H9 (cell line): Measurements from ENCODE around the gene ZNF683. TPM values are rescaled to one million over a fixed set of nuclear protein-coding genes. Genes with fewer than 3 reads are reported as not detected.
A peak's percentile ranks its signal among the peaks of the same experiment; 100 is the strongest.
"Not testable (repeated sequence)": the region's sequence is repeated elsewhere in the genome, so short reads cannot be mapped to it uniquely, and the experiment has no call there.

ENCODE experiments used
- DNase-seq: peaks from one replicate; pipeline ENCODE4 v3.0.0-alpha.2; 2017
- H2AFZ ChIP-seq: one replicate; pipeline ENCODE4 v1.6.1; 2013; ENCODE audit warnings: mild to moderate bottlenecking, low read length, control low read depth, moderate library complexity
- H2AK5ac ChIP-seq: 2 replicates; pipeline ENCODE4 v1.6.1; 2013; ENCODE audit warnings: low read length, control low read depth, mixed read lengths; ENCODE audit not compliant: insufficient read length
- H2BK120ac ChIP-seq: one replicate; pipeline ENCODE4 v1.6.1; 2013; ENCODE audit warnings: low read depth, mild to moderate bottlenecking, low read length, control low read depth, inconsistent platforms; ENCODE audit not compliant: poor library complexity, severe bottlenecking
- H2BK12ac ChIP-seq: 2 replicates; pipeline ENCODE4 v1.6.1; 2013; ENCODE audit warnings: low read length, control low read depth, mixed read lengths, low read depth; ENCODE audit not compliant: insufficient read length
- H2BK15ac ChIP-seq: 2 replicates; pipeline ENCODE4 v1.6.1; 2013; ENCODE audit warnings: low read depth, low read length, control low read depth
- H2BK20ac ChIP-seq: one replicate; pipeline ENCODE4 v1.6.1; 2013; ENCODE audit warnings: low read depth, mild to moderate bottlenecking, low read length, control low read depth, inconsistent platforms; ENCODE audit not compliant: poor library complexity, severe bottlenecking
- H2BK5ac ChIP-seq: 2 replicates; pipeline ENCODE4 v1.6.1; 2013; ENCODE audit warnings: low read length, control low read depth, mixed read lengths; ENCODE audit not compliant: insufficient read length
- H3K14ac ChIP-seq: 2 replicates; pipeline ENCODE4 v1.6.1; 2013; ENCODE audit warnings: low read length, control low read depth; ENCODE audit not compliant: insufficient read depth
- H3K18ac ChIP-seq: 2 replicates; pipeline ENCODE4 v1.6.1; 2013; ENCODE audit warnings: low read depth, mild to moderate bottlenecking, mixed read lengths, low read length, control low read depth; ENCODE audit not compliant: insufficient read length
- H3K23ac ChIP-seq: 2 replicates; pipeline ENCODE4 v1.6.1; 2013; ENCODE audit warnings: low read length, control low read depth, mixed read lengths, low read depth; ENCODE audit not compliant: insufficient read length
- H3K23me2 ChIP-seq: 2 replicates; pipeline ENCODE4 v1.6.1; 2013; ENCODE audit warnings: low read depth, mild to moderate bottlenecking, mixed read lengths, low read length, control low read depth; ENCODE audit not compliant: insufficient read length, poor library complexity, severe bottlenecking
- H3K27ac ChIP-seq: 2 replicates; pipeline ENCODE4 v1.5.1; 2013; ENCODE audit warnings: low read length, control low read depth, mixed read lengths, low read depth; ENCODE audit not compliant: insufficient read length
- H3K27me3 ChIP-seq: 2 replicates; pipeline ENCODE4 v1.6.1; 2013; ENCODE audit warnings: low read length, control low read depth, inconsistent platforms; ENCODE audit not compliant: insufficient read depth
- H3K4ac ChIP-seq: 2 replicates; pipeline ENCODE4 v1.6.1; 2013; ENCODE audit warnings: low read depth, mild to moderate bottlenecking, control low read depth, inconsistent platforms, low read length, moderate library complexity
- H3K4me1 ChIP-seq: 2 replicates; pipeline ENCODE4 v1.6.1; 2013; ENCODE audit warnings: low read length, control low read depth, inconsistent platforms; ENCODE audit not compliant: insufficient read depth
- H3K4me2 ChIP-seq: 2 replicates; pipeline ENCODE4 v1.6.1; 2013; ENCODE audit warnings: low read length, control low read depth, mixed read lengths; ENCODE audit not compliant: insufficient read length, insufficient read depth
- H3K56ac ChIP-seq: 2 replicates; pipeline ENCODE4 v1.6.1; 2013; ENCODE audit warnings: low read depth, mild to moderate bottlenecking, mixed read lengths, low read length, control low read depth; ENCODE audit not compliant: insufficient read length
- H3K79me1 ChIP-seq: 2 replicates; pipeline ENCODE4 v1.6.1; 2013; ENCODE audit warnings: low read depth, mild to moderate bottlenecking, moderate library complexity, low read length, control low read depth, inconsistent platforms; ENCODE audit not compliant: insufficient read depth, poor library complexity, severe bottlenecking
- H3K79me2 ChIP-seq: 2 replicates; pipeline ENCODE4 v1.6.1; 2013; ENCODE audit warnings: low read length, control low read depth, inconsistent platforms; ENCODE audit not compliant: insufficient read depth
- H3K9ac ChIP-seq: 2 replicates; pipeline ENCODE4 v1.6.1; 2013; ENCODE audit warnings: low read length, control low read depth, mixed read lengths; ENCODE audit not compliant: insufficient read length; ENCODE audit errors: extremely low read depth
- H3K9me3 ChIP-seq: one replicate; pipeline ENCODE4 v1.6.1; 2013; ENCODE audit warnings: low read depth, low read length, inconsistent platforms; ENCODE audit not compliant: control insufficient read depth
- H3T11ph ChIP-seq: one replicate; pipeline ENCODE4 v1.6.1; 2013; ENCODE audit warnings: mild to moderate bottlenecking, low read length, control low read depth, inconsistent platforms
- H4K20me1 ChIP-seq: one replicate; pipeline ENCODE4 v1.6.1; 2013; ENCODE audit not compliant: control insufficient read depth, insufficient read length, insufficient read depth
- H4K5ac ChIP-seq: 2 replicates; pipeline ENCODE4 v1.6.1; 2013; ENCODE audit warnings: low read depth, mild to moderate bottlenecking, mixed read lengths, low read length, control low read depth; ENCODE audit not compliant: insufficient read length
- H4K8ac ChIP-seq: replicated peaks from 2 replicates; pipeline ENCODE4 v1.6.1; 2013; ENCODE audit warnings: low read length, control low read depth, mixed read lengths, low read depth; ENCODE audit not compliant: insufficient read length
- H4K91ac ChIP-seq: 2 replicates; pipeline ENCODE4 v1.6.1; 2013; ENCODE audit warnings: low read depth, mild to moderate bottlenecking, moderate library complexity, mixed read lengths, low read length, control low read depth; ENCODE audit not compliant: insufficient read length
- H3K27ac Mint-ChIP-seq, 3 experiments: 2 replicates in 2 of 3; 3 replicates in 1 of 3; pipeline ENCODE4 v1.8.0; 2020 to 2021; ENCODE audit warnings: mixed read lengths in 3 of 3, mild to moderate bottlenecking in 1 of 3, moderate library complexity in 1 of 3
- H3K27me3 Mint-ChIP-seq: 2 replicates; pipeline ENCODE4 v1.8.0; 2021; ENCODE audit warnings: low read depth, mild to moderate bottlenecking, moderate library complexity, mixed read lengths
- H3K36me3 Mint-ChIP-seq, 3 experiments: 2 replicates in 2 of 3; 3 replicates in 1 of 3; pipeline ENCODE4 v1.8.0; 2020 to 2021; ENCODE audit warnings: low read depth in 3 of 3, mixed read lengths in 3 of 3; ENCODE audit not compliant: insufficient read depth in 1 of 3
- H3K4me1 Mint-ChIP-seq, 2 experiments: 2 replicates each; pipeline ENCODE4 v1.8.0; 2020; ENCODE audit warnings: mixed read lengths in 2 of 2
- H3K4me3 Mint-ChIP-seq, 2 experiments: 2 replicates in 1 of 2; 3 replicates in 1 of 2; pipeline ENCODE4 v1.8.0; 2020 to 2021; ENCODE audit warnings: mild to moderate bottlenecking in 2 of 2, mixed read lengths in 2 of 2, moderate library complexity in 1 of 2
- H3K9me3 Mint-ChIP-seq, 2 experiments: 2 replicates in 1 of 2; 3 replicates in 1 of 2; pipeline ENCODE4 v1.8.0; 2020; ENCODE audit warnings: mild to moderate bottlenecking in 2 of 2, mixed read lengths in 2 of 2, moderate library complexity in 1 of 2
- WGBS: extraction: QIAGEN DNeasy Blood & Tissue Kit; methylation state at CpG from one replicate; pipeline ENCODE4 v1.1.7; 2013; ENCODE audit warnings: missing lambda C conversion rate, low lambda C conversion rate, mixed read lengths; ENCODE audit not compliant: insufficient read length; ENCODE audit errors: extremely low coverage; 5-methylcytosine and 5-hydroxymethylcytosine counted together
- total RNA-seq: library from RNA; stranded (reverse); gene quantifications from 2 replicates; pipeline ENCODE4 v1.2.1, GENCODE V29; 2021
- TF ChIP-seq, protein P1 (sequence below): fragments of 200-600 bp; sonication (generic); conservative IDR thresholded peaks from 3 replicates; pipeline ENCODE4 v1.8.0; 2021; ENCODE audit warnings: antibody characterized with exemption, mild to moderate bottlenecking

Gene ZNF683
- total RNA-seq, 1 experiment from 2014 or later: not detected

- Histone ChIP-seq H3K9ac (no peak overlapping the region), H2AFZ (no peak overlapping the region), H3K14ac (no peak overlapping the region), H2BK20ac (no peak overlapping the region), H4K20me1 (no peaks in the 10 kb centered on the region), H3K23me2 (peaks cover 4% of the 10 kb centered on the region), H3K4ac (no peak overlapping the region), H3K27me3 (no peaks in the 10 kb centered on the region), H3K4me1 (no peaks in the 10 kb centered on the region; the same call in 1 of the 2 replicates), H2BK5ac (no peak overlapping the region), H3K56ac (no peak overlapping the region), H3K4me2 (peak overlapping the region; percentile 56), H2BK12ac (no peak overlapping the region), H3K79me1 (no peaks in the 10 kb centered on the region), H2AK5ac (no peak overlapping the region), H3K27ac (no peak overlapping the region), H2BK120ac (no peak overlapping the region), H4K5ac (no peak overlapping the region), H4K91ac (no peak overlapping the region), H3K9me3 (no peaks in the 10 kb centered on the region), H3T11ph (no peak overlapping the region), H3K18ac (no peak overlapping the region), H3K79me2 (no peaks in the 10 kb centered on the region), H4K8ac (no peak overlapping the region), H3K23ac (no peak overlapping the region), H2BK15ac (no peak overlapping the region)
- TF ChIP-seq, protein P1, sequence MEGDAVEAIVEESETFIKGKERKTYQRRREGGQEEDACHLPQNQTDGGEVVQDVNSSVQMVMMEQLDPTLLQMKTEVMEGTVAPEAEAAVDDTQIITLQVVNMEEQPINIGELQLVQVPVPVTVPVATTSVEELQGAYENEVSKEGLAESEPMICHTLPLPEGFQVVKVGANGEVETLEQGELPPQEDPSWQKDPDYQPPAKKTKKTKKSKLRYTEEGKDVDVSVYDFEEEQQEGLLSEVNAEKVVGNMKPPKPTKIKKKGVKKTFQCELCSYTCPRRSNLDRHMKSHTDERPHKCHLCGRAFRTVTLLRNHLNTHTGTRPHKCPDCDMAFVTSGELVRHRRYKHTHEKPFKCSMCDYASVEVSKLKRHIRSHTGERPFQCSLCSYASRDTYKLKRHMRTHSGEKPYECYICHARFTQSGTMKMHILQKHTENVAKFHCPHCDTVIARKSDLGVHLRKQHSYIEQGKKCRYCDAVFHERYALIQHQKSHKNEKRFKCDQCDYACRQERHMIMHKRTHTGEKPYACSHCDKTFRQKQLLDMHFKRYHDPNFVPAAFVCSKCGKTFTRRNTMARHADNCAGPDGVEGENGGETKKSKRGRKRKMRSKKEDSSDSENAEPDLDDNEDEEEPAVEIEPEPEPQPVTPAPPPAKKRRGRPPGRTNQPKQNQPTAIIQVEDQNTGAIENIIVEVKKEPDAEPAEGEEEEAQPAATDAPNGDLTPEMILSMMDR: no peak
- H3K4me3 Mint-ChIP-seq: peak overlapping the region; percentile 83 to 98
- H3K27me3 Mint-ChIP-seq: peaks cover 20% of the 10 kb centered on the region
- no peak for DNase-seq
- H3K4me1 Mint-ChIP-seq: peaks cover 29 to 36% of the 10 kb centered on the region in 2 experiments
- peaks cover 2 to 8% (median 8%) of the 10 kb centered on the region in 3 experiments; a peak in 4 of 7 replicates for H3K36me3 Mint-ChIP-seq
- WGBS: no CpG with 5 or more reads among the region's 41 CpGs
- H3K9me3 Mint-ChIP-seq: no peaks in the 10 kb centered on the region
- peak overlapping the region; percentile 44 to 95 (median 82); a peak in 4 of 7 replicates for H3K27ac Mint-ChIP-seq
These were observed 36.6 kb downstream of the ZNF683 start for GRCh38 chr1:26335774-26336476.

DNA sequence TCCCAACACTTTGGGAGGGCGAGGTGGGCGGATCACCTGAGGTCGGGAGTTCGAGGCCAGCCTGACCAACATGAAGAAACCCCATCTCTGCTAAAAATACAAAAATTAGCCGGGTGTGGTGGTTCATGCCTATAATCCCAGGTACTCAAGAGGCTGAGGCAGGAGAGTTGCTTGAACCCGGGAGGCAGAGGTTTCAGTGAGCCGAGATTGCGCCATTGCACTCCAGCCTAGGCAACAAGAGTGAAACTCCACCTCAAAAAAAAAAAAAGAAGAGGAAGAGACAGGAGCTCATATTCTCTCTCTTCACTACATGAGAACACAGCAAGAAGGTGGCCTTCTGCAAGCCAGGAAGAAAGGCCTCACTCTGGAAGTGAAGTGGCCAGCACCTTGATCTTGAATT is 39.2 kb downstream of the ZNF683 start:
- H3K4me2 ChIP-seq, H4K8ac ChIP-seq, H3K4me3 Mint-ChIP-seq, DNase-seq, H3K23ac ChIP-seq, H2BK20ac ChIP-seq, H3K27ac ChIP-seq, H4K91ac ChIP-seq, H2AFZ ChIP-seq, H3K56ac ChIP-seq, H2AK5ac ChIP-seq, H3K27ac Mint-ChIP-seq, H3K18ac ChIP-seq, H3K4me1 ChIP-seq, H3K79me2 ChIP-seq, H3K14ac ChIP-seq, H3K79me1 ChIP-seq, H2BK15ac ChIP-seq, H4K20me1 ChIP-seq, H4K5ac ChIP-seq, H3K4ac ChIP-seq, H3K23me2 ChIP-seq, H2BK5ac ChIP-seq, H3K9me3 Mint-ChIP-seq, H2BK120ac ChIP-seq, H2BK12ac ChIP-seq, H3K9ac ChIP-seq, H3T11ph ChIP-seq, H3K9me3 ChIP-seq, H3K27me3 ChIP-seq: not testable (repeated sequence)
- peaks cover 2 to 13% (median 10%) of the 10 kb centered on the region in 3 experiments; a peak in 5 of 7 replicates for H3K36me3 Mint-ChIP-seq
- WGBS: no CpG with 5 or more reads among the region's 8 CpGs
- peaks cover 16% of the 10 kb centered on the region for H3K27me3 Mint-ChIP-seq
- H3K4me1 Mint-ChIP-seq: peaks cover 24 to 26% of the 10 kb centered on the region in 2 experiments
